Naive thymus-derived CD4-positive, alpha-beta T cell (primary cell): ENCODE data around the gene RAC2. TPM values are rescaled to one million over a fixed set of nuclear protein-coding genes. Genes with fewer than 3 reads are reported as not detected.

ENCODE experiments used
- ATAC-seq: fragments of 150-1000 bp; cut with Tn5 transposase; 2 replicates; pipeline ENCODE4 v1.10.0; 2021; ENCODE audit warnings: mild to moderate bottlenecking, moderate library complexity
- CTCF ChIA-PET: fragments of 350-600 bp; sonication (Branson Sonifier 250); formaldehyde crosslinking; loops from one replicate; lab custom pipeline; 2021; ENCODE audit warnings: antibody characterized with exemption; lab: Charles Lee
- POLR2A ChIA-PET: fragments of 350-600 bp; sonication (Branson Sonifier 250); formaldehyde crosslinking; loops from one replicate; lab custom pipeline; 2021; ENCODE audit warnings: antibody characterized with exemption, inconsistent platforms; lab: Charles Lee
- DNase-seq, 9 donors: peaks; one replicate each; pipeline versions ENCODE4 v3.0.0 to v3.0.0-alpha.2; 2020 to 2022; ENCODE audit warnings: mixed read lengths in 1 of 9
- H3K27ac ChIP-seq: one replicate; pipeline ENCODE4 v1.7.0; 2013; ENCODE audit warnings: mild to moderate bottlenecking, low read depth, low read length, moderate library complexity
- H3K27me3 ChIP-seq, 2 donors: one replicate each; pipeline ENCODE4 v1.7.0; 2013; ENCODE audit warnings: low read length in 2 of 2, mild to moderate bottlenecking in 2 of 2, moderate library complexity in 2 of 2; ENCODE audit not compliant: control insufficient read depth in 2 of 2, insufficient read depth in 2 of 2
- H3K36me3 ChIP-seq, 3 experiments: 1 replicate in 2 of 3; 2 replicates in 1 of 3; pipeline ENCODE4 v1.7.0; 2013; ENCODE audit warnings: low read length in 3 of 3, mild to moderate bottlenecking in 3 of 3, moderate library complexity in 1 of 3; ENCODE audit not compliant: insufficient read depth in 3 of 3, control insufficient read depth in 2 of 3
- H3K4me1 ChIP-seq, 2 donors: one replicate each; pipeline ENCODE4 v1.7.0; 2013; ENCODE audit warnings: low read length in 2 of 2, mild to moderate bottlenecking in 2 of 2, moderate library complexity in 1 of 2; ENCODE audit not compliant: control insufficient read depth in 2 of 2, insufficient read depth in 2 of 2
- H3K4me3 ChIP-seq: 2 replicates; pipeline ENCODE4 v1.7.0; 2013; ENCODE audit warnings: mild to moderate bottlenecking, low read length
- H3K9me3 ChIP-seq, 3 experiments: 1 replicate in 2 of 3; 2 replicates in 1 of 3; pipeline ENCODE4 v1.7.0; 2013; ENCODE audit warnings: low read length in 3 of 3; ENCODE audit not compliant: control insufficient read depth in 2 of 3
- H3K27ac Mint-ChIP-seq, 9 donors: one replicate each; pipeline ENCODE4 v1.8.0; 2020 to 2022; ENCODE audit warnings: mixed read lengths in 9 of 9, mild to moderate bottlenecking in 8 of 9, moderate library complexity in 5 of 9, inconsistent platforms in 2 of 9
- H3K27me3 Mint-ChIP-seq, 5 donors: one replicate each; pipeline ENCODE4 v1.8.0; 2021 to 2022; ENCODE audit warnings: mixed read lengths in 5 of 5, mild to moderate bottlenecking in 1 of 5
- H3K36me3 Mint-ChIP-seq, 5 donors: one replicate each; pipeline ENCODE4 v1.8.0; 2020 to 2022; ENCODE audit warnings: mixed read lengths in 5 of 5, mild to moderate bottlenecking in 3 of 5, inconsistent platforms in 1 of 5
- H3K4me1 Mint-ChIP-seq, 7 donors: one replicate each; pipeline ENCODE4 v1.8.0; 2020 to 2022; ENCODE audit warnings: mixed read lengths in 7 of 7, mild to moderate bottlenecking in 3 of 7, inconsistent platforms in 1 of 7
- H3K4me3 Mint-ChIP-seq, 10 donors: one replicate each; pipeline ENCODE4 v1.8.0; 2020 to 2022; ENCODE audit warnings: mild to moderate bottlenecking in 10 of 10, mixed read lengths in 10 of 10, moderate library complexity in 6 of 10, inconsistent platforms in 2 of 10
- H3K9me3 Mint-ChIP-seq, 11 donors: one replicate each; pipeline ENCODE4 v1.8.0; 2020 to 2022; ENCODE audit warnings: mixed read lengths in 11 of 11, mild to moderate bottlenecking in 4 of 11, inconsistent platforms in 1 of 11, moderate library complexity in 1 of 11
- intact Hi-C, 2 donors: fragments of 100-400 bp; cut with micrococcal nuclease; formaldehyde crosslinking; loops; one replicate each; pipeline ENCODE4 v1.15.1; 2023
- polyA plus RNA-seq, 2 donors: library from polyadenylated mRNA; unstranded; fragments of 300-500 nt; fragmentation: Illumina TruSeq; gene quantifications; one replicate each; pipeline ENCODE4 v1.2.3, GENCODE V29; 2021
- total RNA-seq, 6 experiments: library from RNA in 5 of 6; stranded (reverse) in 5 of 6; gene quantifications; 1 replicate in 5 of 6; 2 replicates in 1 of 6; pipeline ENCODE4 v1.2.3 and lab custom pipeline; 2021 to 2026

The RAC2 gene
- total RNA-seq (100 to 1,000 TPM; 263 to 886 (median 301) TPM), polyA plus RNA-seq (100 to 1,000 TPM; 838 to 852 TPM), total RNA-seq (lab: John Stamatoyannopoulos, UW) (172 reads per million, percentile 92 among the genes with 10 or more reads in this experiment)

GRCh38 chr22:37244114-37244921, at the start of gene RAC2:
RAC2 (minus strand) TSS chr22:37244269; CDS start chr22:37244148, 121 bp downstream.
- H3K27ac Mint-ChIP-seq: peak within 1 kb of the TSS; percentile 89 to 99 (median 97)
- POLR2A ChIA-PET: interaction anchor here (0.8 to 10.8 kb wide), 18 partner anchors 8 to 322 kb away, joined by 3 to 335 read pairs (median 6); partner anchors contain the start of gene MFNG
- CTCF ChIA-PET: interaction anchor here (0.6 to 10.3 kb wide), 14 partner anchors 8 to 408 kb away, joined by 3 to 184 read pairs (median 4); no protein-coding TSS in a partner anchor
- Histone ChIP-seq H3K9me3 (no peaks in the 10 kb centered on the region), H3K4me1 (peaks cover 42 to 43% of the 10 kb centered on the region in 2 donors), H3K27me3 (no peaks in the 10 kb centered on the region), H3K4me3 (peak within 1 kb of the TSS; percentile 90), H3K27ac (peak within 1 kb of the TSS; percentile 86), H3K36me3 (peaks cover 14 to 26% (median 15%) of the 10 kb centered on the region in 3 experiments)
- intact Hi-C loops: loop anchor here (1.0 to 5.0 kb wide), 8 partner anchors 15 to 503 kb away; partner anchors contain the start of genes GGA1 (in 2 of the 2) and IL2RB (in 1 of the 2)
- H3K4me3 Mint-ChIP-seq: peak within 1 kb of the TSS; percentile 86 to 99 (median 98)
- ATAC-seq (peak; percentile 76), DNase-seq (peak; percentile 62 to 89 (median 76))
- peaks cover 33 to 54% (median 50%) of the 10 kb centered on the region in 7 donors for H3K4me1 Mint-ChIP-seq
- peaks cover 9 to 33% (median 16%) of the 10 kb centered on the region in 5 donors for H3K36me3 Mint-ChIP-seq
- H3K9me3 Mint-ChIP-seq: no peaks in the 10 kb centered on the region
- H3K27me3 Mint-ChIP-seq: no peaks in the 10 kb centered on the region

- H3K9me3 ChIP-seq: no peaks in the 10 kb centered on the region
- H3K4me1 ChIP-seq: peaks cover 16 to 26% of the 10 kb centered on the region in 2 donors
- Mint-ChIP-seq H3K36me3 (peaks cover 22 to 66% (median 46%) of the 10 kb centered on the region in 5 donors), H3K27me3 (no peaks in the 10 kb centered on the region), H3K4me3 (peak overlapping the region in 1 of 10 donors; percentile 12), H3K4me1 (peaks cover 45 to 84% (median 79%) of the 10 kb centered on the region in 7 donors), H3K9me3 (peaks cover 0 to 4% (median 0%) of the 10 kb centered on the region in 11 donors), H3K27ac (peak overlapping the region in 8 of 9 donors; percentile 14 to 87 (median 52))
- no peaks in the 10 kb centered on the region for H3K27me3 ChIP-seq
- ChIA-PET POLR2A (interaction anchor here (0.5 to 1.5 kb wide), 5 partner anchors 10 to 139 kb away, joined by 3 to 5 read pairs (median 3); partner anchors contain the start of gene CYTH4), CTCF (interaction anchor here (0.6 kb wide), 1 partner anchor 1185 kb away, joined by 3 read pairs; no protein-coding TSS in a partner anchor)
- no peak overlapping the region for H3K4me3 ChIP-seq
- H3K27ac ChIP-seq: no peak overlapping the region
- intact Hi-C loops: no loop called here
- no peak for ATAC-seq
- no peak for DNase-seq
- H3K36me3 ChIP-seq: peaks cover 31 to 95% (median 38%) of the 10 kb centered on the region in 3 experiments
Observed at GRCh38 chr22:37293172-37293571, 49.1 kb upstream of the RAC2 start.

GRCh38 chr22:37292641-37293040, 48.6 kb upstream of the RAC2 start:
- Mint-ChIP-seq H3K9me3 (peaks cover 0 to 4% (median 0%) of the 10 kb centered on the region in 11 donors), H3K36me3 (peaks cover 20 to 64% (median 47%) of the 10 kb centered on the region in 5 donors), H3K4me3 (no peak overlapping the region), H3K27me3 (no peaks in the 10 kb centered on the region), H3K27ac (peak overlapping the region in 6 of 9 donors; percentile 33 to 87 (median 54)), H3K4me1 (peaks cover 48 to 83% (median 77%) of the 10 kb centered on the region in 7 donors)
- Histone ChIP-seq H3K36me3 (peaks cover 28 to 91% (median 38%) of the 10 kb centered on the region in 3 experiments), H3K4me1 (peaks cover 16 to 23% of the 10 kb centered on the region in 2 donors), H3K27me3 (no peaks in the 10 kb centered on the region), H3K27ac (no peak overlapping the region), H3K9me3 (no peaks in the 10 kb centered on the region), H3K4me3 (no peak overlapping the region)
- POLR2A ChIA-PET: interaction anchor here (0.7 to 1.5 kb wide), 3 partner anchors 10 to 22 kb away, joined by 3 to 5 read pairs (median 3); partner anchors contain the start of gene CYTH4
- DNase-seq (no peak), ATAC-seq (no peak)
- intact Hi-C loops: no loop called here
- CTCF ChIA-PET: interaction anchor here (0.6 kb wide), 1 partner anchor 1186 kb away, joined by 3 read pairs; no protein-coding TSS in a partner anchor

GRCh38 chr22:37291559-37292298, 47.7 kb upstream of the RAC2 start:
- H3K27ac Mint-ChIP-seq: peak overlapping the region in 8 of 9 donors; percentile 28 to 74 (median 68)
- peaks cover 19 to 71% (median 52%) of the 10 kb centered on the region in 5 donors for H3K36me3 Mint-ChIP-seq
- peaks cover 57 to 86% (median 82%) of the 10 kb centered on the region in 7 donors for H3K4me1 Mint-ChIP-seq
- Histone ChIP-seq H3K36me3 (peaks cover 21 to 91% (median 32%) of the 10 kb centered on the region in 3 experiments), H3K4me1 (peaks cover 13 to 28% of the 10 kb centered on the region in 2 donors), H3K27me3 (no peaks in the 10 kb centered on the region), H3K27ac (no peak overlapping the region), H3K4me3 (no peak overlapping the region), H3K9me3 (no peaks in the 10 kb centered on the region)
- no peak overlapping the region for H3K4me3 Mint-ChIP-seq
- intact Hi-C loops: no loop called here
- ChIA-PET POLR2A (interaction anchor here (0.9 to 1.6 kb wide), 3 partner anchors 8 to 23 kb away, joined by 3 to 5 read pairs (median 4); no protein-coding TSS in a partner anchor), CTCF (no interaction called here)
- peaks cover 0 to 4% (median 0%) of the 10 kb centered on the region in 11 donors for H3K9me3 Mint-ChIP-seq
- no peak for ATAC-seq
- DNase-seq: no peak
- no peaks in the 10 kb centered on the region for H3K27me3 Mint-ChIP-seq

- peaks cover 25 to 91% (median 29%) of the 10 kb centered on the region in 3 experiments for H3K36me3 ChIP-seq
- no peak overlapping the region for H3K27ac ChIP-seq
- no peaks in the 10 kb centered on the region for H3K27me3 Mint-ChIP-seq
- no peak overlapping the region for H3K4me3 ChIP-seq
- ATAC-seq (no peak), DNase-seq (no peak)
- ChIA-PET CTCF (no interaction called here), POLR2A (interaction anchor here (0.9 to 1.6 kb wide), 4 partner anchors 7 to 24 kb away, joined by 3 to 5 read pairs (median 4); no protein-coding TSS in a partner anchor)
- H3K27me3 ChIP-seq: no peaks in the 10 kb centered on the region
- no peaks in the 10 kb centered on the region for H3K9me3 ChIP-seq
- H3K4me3 Mint-ChIP-seq: no peak overlapping the region
- peak overlapping the region in 6 of 9 donors; percentile 41 to 76 (median 70) for H3K27ac Mint-ChIP-seq
- H3K36me3 Mint-ChIP-seq: peaks cover 23 to 75% (median 51%) of the 10 kb centered on the region in 5 donors
- intact Hi-C loops: no loop called here
- H3K9me3 Mint-ChIP-seq: peaks cover 0 to 4% (median 0%) of the 10 kb centered on the region in 11 donors
- peaks cover 67 to 95% (median 89%) of the 10 kb centered on the region in 7 donors for H3K4me1 Mint-ChIP-seq
- H3K4me1 ChIP-seq: peaks cover 16 to 36% of the 10 kb centered on the region in 2 donors
Observed at GRCh38 chr22:37290737-37291136, 46.7 kb upstream of the RAC2 start.
